GM21423 (cell line): ENCODE data around the gene PRMT7.

Source experiments
- ATAC-seq: cut with Tn5 transposase; IDR thresholded peaks from one replicate; pipeline ENCODE4 v1.9.1; 2021; ENCODE audit warnings: mild to moderate bottlenecking, moderate library complexity; ENCODE audit not compliant: unreplicated experiment

The PRMT7 gene

DNA sequence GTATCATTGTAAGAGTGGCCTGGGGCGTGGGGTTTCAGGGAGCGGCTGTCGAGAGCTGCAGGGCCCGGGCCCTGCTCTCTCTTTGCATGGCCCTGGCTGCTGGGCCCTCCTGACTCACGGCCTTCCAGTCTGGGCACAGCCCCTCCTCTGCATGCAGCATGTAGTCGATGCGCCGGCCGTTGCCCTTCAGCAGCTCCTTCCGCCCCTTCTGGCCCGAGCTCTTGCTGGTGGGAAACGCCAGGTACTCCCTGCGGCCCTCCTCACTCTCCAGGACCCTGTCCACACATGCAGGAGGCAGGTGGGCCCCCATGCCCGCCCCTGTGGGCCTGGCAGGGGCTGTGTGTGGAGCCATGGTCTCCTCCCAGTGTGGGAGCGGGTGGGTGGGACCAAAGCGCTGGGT lies 50.7 kb downstream of the PRMT7 start:
- ATAC-seq: no peak

DNA sequence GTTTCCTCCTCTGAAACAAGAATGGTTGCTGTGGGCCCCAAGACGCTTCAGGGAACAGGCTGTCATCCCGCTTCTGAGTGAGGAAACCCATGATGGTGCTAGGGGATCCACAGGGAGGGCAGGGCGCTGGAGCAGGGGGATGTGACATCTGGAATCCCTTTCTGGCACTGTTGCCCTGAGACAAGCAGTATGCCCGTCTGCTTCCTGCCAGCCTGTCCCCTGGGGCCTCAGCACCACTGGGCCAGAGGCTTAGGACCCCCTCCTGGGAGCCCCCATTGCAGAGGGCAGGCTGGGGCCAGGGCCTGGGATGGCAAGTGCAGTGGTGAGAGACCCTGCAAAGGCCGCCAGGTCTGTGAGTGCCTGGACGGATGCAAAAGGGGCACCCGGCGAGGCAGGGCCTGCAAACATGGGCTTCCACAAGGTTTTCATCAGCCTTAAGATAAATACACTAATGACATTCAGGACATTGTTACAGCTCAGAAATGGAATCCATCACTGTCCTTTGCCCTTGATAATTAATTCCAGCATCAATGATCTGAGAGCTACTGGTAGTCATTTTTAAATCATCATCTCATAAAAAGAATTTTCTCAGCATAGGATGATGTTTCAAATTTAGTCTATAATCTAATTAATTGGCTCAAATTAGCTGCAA lies 51.6 kb downstream of the PRMT7 start:
- ATAC-seq: no peak

DNA sequence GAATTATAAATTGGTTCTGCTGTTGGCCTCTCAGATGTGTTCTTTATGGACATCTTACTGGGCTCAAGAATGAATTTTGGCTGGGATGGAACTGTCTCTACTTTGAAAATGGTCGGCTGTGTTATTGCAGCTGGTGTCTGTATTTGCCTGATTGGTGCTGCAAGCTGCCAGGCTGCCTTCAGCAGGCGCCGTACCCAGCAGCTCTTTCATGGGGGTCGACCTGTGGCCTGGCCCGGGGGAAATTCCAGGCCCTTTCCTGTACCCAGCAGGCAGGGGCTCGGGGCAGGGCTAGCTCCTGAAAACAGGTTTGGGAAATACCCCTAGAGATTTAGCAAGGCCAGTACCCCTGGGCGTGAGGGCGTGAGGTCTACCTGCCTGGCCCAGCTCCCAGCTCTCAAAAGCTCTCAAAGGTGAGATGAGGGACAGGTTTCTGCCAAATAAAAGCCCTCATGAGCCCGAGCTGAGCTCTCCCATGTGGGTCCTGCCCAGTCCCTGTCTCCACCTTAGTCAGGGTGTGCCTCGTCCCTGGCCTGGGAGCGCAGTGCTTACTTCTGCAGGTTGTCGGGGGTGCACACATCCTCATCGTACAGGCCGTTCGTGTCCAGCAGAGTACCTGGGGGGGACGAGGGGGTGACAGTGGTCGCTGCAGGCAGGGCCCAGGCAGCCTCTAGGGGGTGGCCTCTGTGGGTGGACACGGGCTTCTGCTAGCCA lies 52.3 kb downstream of the PRMT7 start:
- ATAC-seq: no peak

DNA sequence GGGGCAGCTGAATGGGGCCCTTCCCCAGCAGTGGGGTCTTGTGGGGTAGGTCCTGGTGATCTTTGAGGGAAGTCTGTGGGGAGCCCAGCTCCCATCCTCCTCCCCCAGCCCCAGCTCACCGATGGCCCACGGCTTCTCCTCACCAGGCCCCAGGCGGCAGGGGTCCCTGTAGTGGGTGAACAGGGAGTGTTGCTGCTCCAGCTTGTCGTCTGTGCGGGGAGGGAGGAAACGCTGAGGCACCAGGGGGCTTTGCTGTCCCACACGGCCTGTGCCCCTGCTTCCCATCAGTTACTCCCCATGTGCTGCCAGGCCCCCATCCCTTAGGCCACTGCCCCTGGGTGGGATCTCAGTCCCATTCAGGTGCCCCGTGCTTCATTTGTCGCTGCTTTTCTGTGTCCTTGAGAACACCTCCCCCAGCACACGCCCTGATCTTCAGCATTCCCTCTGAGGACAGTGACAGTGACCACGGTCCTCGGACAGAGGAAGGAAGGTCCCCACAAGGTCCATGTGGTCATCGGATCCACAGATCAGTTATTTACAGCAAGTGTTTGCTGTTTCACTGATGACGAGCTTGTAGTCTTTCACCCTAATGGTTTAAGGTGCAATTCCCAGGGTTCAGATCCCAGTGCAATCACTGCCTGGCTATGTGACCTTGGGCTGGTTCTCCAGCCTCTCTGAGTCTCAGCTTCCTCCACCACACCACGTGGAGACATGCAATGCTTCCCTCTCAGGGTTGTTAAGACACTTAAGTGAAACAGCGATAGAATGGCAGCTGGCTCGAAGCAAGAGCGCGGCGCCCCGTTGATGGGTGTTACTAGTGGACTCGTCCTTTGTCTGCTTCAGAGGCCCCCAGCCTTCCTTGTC lies 53.1 kb downstream of the PRMT7 start:
- no peak for ATAC-seq

- ATAC-seq: no peak
Observed at GRCh38 chr16:68364561-68364998, 53.8 kb downstream of the PRMT7 start.

DNA sequence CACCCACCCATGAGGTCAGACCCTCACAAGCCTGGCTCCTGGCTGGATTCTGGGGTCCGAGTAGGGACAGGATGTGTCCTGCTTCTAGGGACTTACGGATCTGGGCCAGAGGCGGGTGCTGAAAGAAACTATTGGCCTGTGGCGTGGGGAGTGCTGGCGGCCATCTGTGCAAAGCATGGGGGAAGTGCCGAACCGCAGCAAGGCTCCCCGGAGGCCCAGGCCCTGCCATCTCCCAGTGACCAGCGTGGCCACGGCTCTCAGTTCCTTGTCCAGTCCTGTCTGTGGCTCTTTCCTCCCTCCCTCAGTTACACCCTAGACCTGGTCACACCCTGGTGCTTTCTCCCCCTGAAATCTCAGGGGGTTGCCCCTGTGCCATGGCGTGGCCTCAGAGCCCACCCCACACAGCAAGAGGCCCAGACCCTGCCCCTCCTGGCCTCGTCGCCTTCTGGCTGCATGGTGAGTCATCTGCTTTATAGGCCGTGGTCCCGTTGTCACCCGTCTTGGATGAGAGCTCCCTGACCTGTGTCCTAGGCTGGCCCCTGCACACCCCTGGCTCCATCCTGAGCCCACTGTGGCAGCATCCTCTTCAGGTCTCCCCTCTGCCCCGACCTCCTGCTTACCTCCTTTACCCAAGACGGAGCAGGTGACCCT lies 54.5 kb downstream of the PRMT7 start:
- no peak for ATAC-seq

GRCh38 chr16:68366062-68366461 lies 55.2 kb downstream of the PRMT7 start:
- no peak for ATAC-seq

- no peak for ATAC-seq
Observed at GRCh38 chr16:68367030-68367429, 56.2 kb downstream of the PRMT7 start.

DNA sequence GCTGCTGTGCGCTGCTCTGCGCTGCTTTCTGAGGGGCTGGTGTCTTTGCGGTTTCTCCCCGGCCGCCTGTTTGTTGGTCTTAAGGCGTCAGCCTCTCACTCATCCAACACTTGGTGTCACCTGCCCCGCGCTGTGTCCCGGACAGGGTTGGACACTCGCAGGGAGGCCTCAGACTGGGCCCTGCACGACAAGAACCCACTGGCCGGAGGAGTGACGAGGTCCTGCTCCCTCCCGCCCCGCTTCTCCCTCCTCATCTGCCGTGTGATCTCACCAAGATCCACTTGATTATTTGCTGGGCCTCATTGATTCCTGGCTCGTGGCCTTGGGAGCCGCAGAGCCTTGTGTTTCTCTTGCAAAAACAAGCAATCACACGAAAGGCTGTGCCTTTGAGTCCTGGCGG lies 56.6 kb downstream of the PRMT7 start:
- ATAC-seq: no peak

DNA sequence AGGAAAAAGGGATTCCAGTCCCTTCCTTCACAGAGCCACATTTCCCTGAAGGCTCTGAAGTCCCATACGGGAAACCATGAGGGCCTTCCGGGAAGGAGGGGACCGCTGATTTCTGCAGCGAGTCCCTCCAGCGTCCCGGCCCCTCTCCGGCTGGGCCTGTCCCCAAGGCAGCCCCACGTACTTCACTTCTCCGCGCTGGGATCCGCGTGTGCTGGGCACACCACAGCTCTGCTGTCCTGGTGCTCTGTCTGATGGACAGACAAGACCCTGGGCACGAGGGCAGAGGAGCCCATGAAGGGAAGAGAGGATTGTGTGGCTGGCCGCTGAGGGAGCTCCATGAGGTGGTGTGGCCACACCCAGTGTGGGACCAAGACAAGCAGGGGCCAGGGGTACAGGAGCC lies 57.1 kb downstream of the PRMT7 start:
- ATAC-seq: no peak

DNA sequence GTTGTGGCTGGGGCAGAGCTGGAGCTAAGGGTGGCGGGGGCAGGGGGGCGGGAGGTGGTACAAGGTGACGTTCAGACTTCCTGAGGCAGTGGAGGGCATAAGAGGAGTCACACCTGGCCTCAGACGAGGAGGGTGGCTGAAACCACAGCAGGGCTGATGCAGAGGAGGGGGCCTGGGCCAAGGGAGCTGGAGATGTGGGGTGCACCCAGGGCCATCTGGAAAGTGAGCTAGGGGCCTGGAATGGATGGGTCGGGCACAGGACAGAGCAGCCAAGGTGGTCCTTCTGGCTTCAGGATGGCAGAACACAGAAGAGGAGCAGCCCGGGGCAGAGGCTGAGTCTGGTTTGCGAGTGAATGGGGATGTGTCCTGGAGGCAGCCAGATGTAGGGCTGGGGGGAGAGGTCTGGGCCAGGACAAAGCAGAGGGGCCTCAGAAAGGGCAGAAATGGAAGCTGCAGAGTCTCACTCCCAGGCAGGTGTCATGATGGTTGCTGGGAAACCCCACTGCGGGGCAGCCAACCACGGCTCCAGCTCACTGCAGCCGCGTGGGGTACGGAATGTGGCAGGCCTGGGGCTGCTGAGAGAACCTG lies 57.6 kb downstream of the PRMT7 start:
- no peak for ATAC-seq

- peak; percentile 2 for ATAC-seq
Observed at GRCh38 chr16:68369168-68369567, 58.3 kb downstream of the PRMT7 start.

DNA sequence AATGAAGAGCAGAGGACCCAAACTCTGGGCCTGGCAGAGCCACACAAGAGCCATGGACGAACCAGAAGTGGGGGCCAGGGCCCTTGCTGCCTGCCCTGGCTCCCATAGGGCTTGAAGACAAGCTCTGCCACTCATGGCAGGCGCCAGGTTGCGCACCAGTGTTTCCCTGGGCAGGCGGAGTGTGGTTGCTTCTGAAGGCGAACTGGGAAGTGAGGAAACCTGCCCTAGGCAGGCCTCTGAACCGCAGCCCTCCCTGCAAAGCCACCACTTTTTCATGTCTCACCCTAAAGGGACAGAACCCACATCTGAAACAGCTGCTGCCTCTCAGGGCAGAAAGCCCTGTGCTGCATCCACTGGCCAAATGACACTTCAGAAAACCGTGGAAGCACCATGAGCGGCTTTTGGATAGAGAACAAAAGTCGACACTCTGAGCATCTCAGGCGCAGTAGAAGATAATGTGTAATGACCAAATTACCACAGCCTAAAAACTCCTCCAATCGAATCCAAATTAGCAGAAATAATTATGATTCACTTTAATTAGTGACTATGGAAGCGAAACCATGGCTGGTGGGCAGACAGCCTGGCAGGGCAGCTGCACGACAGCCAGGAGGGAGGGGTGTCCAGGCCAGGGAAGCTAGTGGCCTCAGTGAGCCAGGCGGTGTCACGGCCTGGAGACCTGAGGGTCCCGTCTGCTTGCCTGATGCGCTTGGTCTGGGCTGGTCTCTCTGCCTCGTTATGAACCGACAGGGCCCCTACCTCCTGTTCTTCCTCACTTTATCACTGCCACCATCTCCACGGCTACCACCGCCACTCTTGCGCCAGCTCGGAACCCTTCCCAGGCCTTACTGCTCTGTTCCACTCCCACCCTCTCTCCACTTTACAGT lies 59.1 kb downstream of the PRMT7 start:
- peak; percentile 56 for ATAC-seq

DNA sequence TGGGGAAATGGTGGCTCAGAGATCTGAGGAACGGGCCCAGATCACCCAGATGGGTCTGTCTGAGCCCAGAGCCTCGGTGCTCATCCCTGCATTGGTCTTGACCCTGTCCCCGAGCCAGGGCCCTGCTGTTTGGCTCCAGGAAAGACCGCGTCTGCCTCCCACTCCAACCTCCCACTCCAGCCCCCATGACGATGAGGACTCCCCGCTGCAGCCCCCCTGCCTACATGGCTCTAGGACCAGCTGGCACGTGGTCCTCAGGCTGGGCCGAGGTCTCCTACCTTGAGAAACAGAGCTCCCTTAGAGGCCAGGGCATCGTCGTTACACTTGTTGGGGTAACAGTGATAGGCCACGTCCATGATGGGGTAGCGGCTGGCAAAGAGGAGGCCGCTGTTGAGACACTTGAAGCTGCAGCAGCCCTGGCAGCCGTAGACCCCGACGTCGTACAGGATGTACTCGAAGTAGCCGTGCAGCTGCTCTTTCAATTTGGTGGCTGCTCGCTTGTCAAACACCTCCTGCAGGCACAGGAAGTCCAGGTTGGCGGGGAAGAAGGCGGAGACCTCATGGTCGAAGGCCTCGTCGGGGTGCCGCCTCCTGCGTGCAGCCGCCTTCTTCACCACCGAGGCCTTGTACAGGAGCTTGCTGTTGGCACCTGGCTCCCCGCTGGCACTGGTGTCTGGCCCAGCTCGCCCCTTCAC lies 59.9 kb downstream of the PRMT7 start:
- ATAC-seq: no peak

GRCh38 chr16:68371276-68371651 lies 60.4 kb downstream of the PRMT7 start:
- ATAC-seq: no peak

- no peak for ATAC-seq
Observed at GRCh38 chr16:68371706-68372380, 61.0 kb downstream of the PRMT7 start.

- no peak for ATAC-seq
Observed at GRCh38 chr16:68372381-68372720, 61.5 kb downstream of the PRMT7 start.

DNA sequence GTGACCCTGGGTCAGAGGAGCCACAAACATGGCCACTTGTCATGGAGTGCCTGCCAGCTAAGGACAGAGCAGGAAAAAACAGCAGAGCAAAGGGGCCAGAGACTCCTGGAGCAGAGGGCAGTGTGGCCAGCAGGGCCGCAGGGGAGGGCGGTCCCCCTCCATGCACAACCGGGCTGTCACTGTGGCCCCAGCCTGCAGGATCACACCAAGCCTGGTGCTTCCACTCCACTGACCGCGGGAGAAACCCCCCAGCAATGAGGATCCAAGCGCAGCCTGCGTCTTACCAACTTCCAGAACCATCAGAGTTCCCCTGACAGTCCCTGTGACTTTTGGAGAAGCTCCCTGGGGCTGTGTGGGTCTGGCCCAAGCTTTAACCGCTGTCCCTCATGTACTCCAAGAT lies 62.0 kb downstream of the PRMT7 start:
- no peak for ATAC-seq
